Neural cell (in vitro differentiated cells): Measurements from ENCODE around the gene UNKL. TPM values are rescaled to one million over a fixed set of nuclear protein-coding genes. Genes with fewer than 3 reads are reported as not detected.

ENCODE experiments used
- H2AFZ ChIP-seq: fragments of 200-600, 300-800 bp; sonication (generic), shearing (Covaris generic); 2 replicates; pipeline ENCODE4 v1.6.0; 2014; ENCODE audit warnings: low read depth, mild to moderate bottlenecking, antibody characterized with exemption, low read length, moderate library complexity
- H3F3A ChIP-seq: fragments of 200-600 bp; shearing (Covaris generic); 2 replicates; pipeline ENCODE4 v1.6.1; 2016; ENCODE audit warnings: mild to moderate bottlenecking, moderate library complexity, mixed read lengths, antibody characterized with exemption, low read length; ENCODE audit not compliant: insufficient read depth, poor library complexity, severe bottlenecking
- H3K27ac ChIP-seq: fragments of 200-600, 300-800 bp; sonication (generic), shearing (Covaris generic); 2 replicates; pipeline ENCODE4 v1.5.1; 2014; ENCODE audit warnings: mild to moderate bottlenecking, low read length, moderate library complexity
- H3K27me3 ChIP-seq: fragments of 300-800, 200-600 bp; sonication (generic), shearing (Covaris generic); 2 replicates; pipeline ENCODE4 v1.6.0; 2014; ENCODE audit warnings: mild to moderate bottlenecking, low read depth, low read length, moderate library complexity; ENCODE audit not compliant: insufficient read depth
- H3K36me3 ChIP-seq: fragments of 300-800, 200-600 bp; sonication (generic), shearing (Covaris generic); 2 replicates; pipeline ENCODE4 v1.5.1; 2014; ENCODE audit warnings: mild to moderate bottlenecking, antibody characterized with exemption, low read length, moderate library complexity; ENCODE audit not compliant: insufficient read depth
- H3K4me2 ChIP-seq: fragments of 300-800, 200-600 bp; sonication (generic), shearing (Covaris generic); 2 replicates; pipeline ENCODE4 v1.6.0; 2014; ENCODE audit warnings: mild to moderate bottlenecking, low read length
- H3K4me3 ChIP-seq: fragments of 300-800, 200-600 bp; sonication (generic), shearing (Covaris generic); 2 replicates; pipeline ENCODE4 v1.5.1; 2014; ENCODE audit warnings: mild to moderate bottlenecking, low read length, moderate library complexity
- H3K79me2 ChIP-seq: fragments of 200-600 bp; shearing (Covaris generic); replicated peaks from 2 replicates; pipeline ENCODE4 v1.6.0; 2014; ENCODE audit warnings: mild to moderate bottlenecking, low read length, moderate library complexity; ENCODE audit not compliant: insufficient read depth
- H3K9ac ChIP-seq: fragments of 300-800, 200-600 bp; sonication (generic), shearing (Covaris generic); 2 replicates; pipeline ENCODE4 v1.6.1; 2016; ENCODE audit warnings: mild to moderate bottlenecking, low read length, mixed read lengths
- H3K9me2 ChIP-seq: fragments of 200-600 bp; shearing (Covaris generic); 2 replicates; pipeline ENCODE4 v1.6.1; 2016; ENCODE audit warnings: mild to moderate bottlenecking, low read length, mixed read lengths; ENCODE audit not compliant: insufficient read depth
- H3K9me3 ChIP-seq: fragments of 200-600, 300-800 bp; sonication (generic), shearing (Covaris generic); 2 replicates; pipeline ENCODE4 v1.6.1; 2016; ENCODE audit warnings: mild to moderate bottlenecking, mixed run types, low read length, moderate library complexity, mixed read lengths
- H4K20me1 ChIP-seq: fragments of 200-600 bp; shearing (Covaris generic); 2 replicates; pipeline ENCODE4 v1.6.1; 2016; ENCODE audit warnings: mild to moderate bottlenecking, mixed run types; ENCODE audit not compliant: insufficient read depth
- EP300 ChIP-seq: fragments of 450-650 bp; conservative IDR thresholded peaks from 2 replicates; pipeline ENCODE4 v1.6.1; 2014; ENCODE audit warnings: antibody characterized with exemption, mild to moderate bottlenecking, moderate library complexity; ENCODE audit not compliant: poor library complexity, severe bottlenecking
- EZH2 ChIP-seq: fragments of 200-600, 300-800 bp; shearing (Covaris generic), sonication (generic); IDR thresholded peaks from 2 replicates; pipeline ENCODE4 v1.6.1; 2014; ENCODE audit warnings: antibody characterized with exemption, low read length, borderline replicate concordance, mild to moderate bottlenecking; ENCODE audit not compliant: insufficient read depth, poor library complexity, severe bottlenecking
- MXI1 ChIP-seq: fragments of 450-650 bp; conservative IDR thresholded peaks from 2 replicates; pipeline ENCODE4 v1.6.1; 2014; ENCODE audit warnings: antibody characterized with exemption, mild to moderate bottlenecking; ENCODE audit not compliant: poor library complexity, severe bottlenecking
- POLR2AphosphoS5 ChIP-seq: IDR thresholded peaks from 2 replicates; pipeline ENCODE4 v1.6.1; 2012
- RAD21 ChIP-seq: fragments of 450-650 bp; conservative IDR thresholded peaks from 2 replicates; pipeline ENCODE4 v1.6.1; 2014; ENCODE audit warnings: antibody characterized with exemption, mild to moderate bottlenecking, moderate library complexity
- SMC3 ChIP-seq: fragments of 450-650 bp; conservative IDR thresholded peaks from 2 replicates; pipeline ENCODE4 v1.6.1; 2014; ENCODE audit warnings: antibody characterized with exemption, mild to moderate bottlenecking, moderate library complexity; ENCODE audit not compliant: poor library complexity
- TAF1 ChIP-seq: IDR thresholded peaks from 2 replicates; pipeline ENCODE4 v1.6.1; 2012; ENCODE audit warnings: low read depth
- polyA plus RNA-seq: library from polyadenylated mRNA; depleted of rRNA; stranded (reverse); fragments of >200 nt; gene quantifications from 2 replicates; pipeline ENCODE4 v1.2.3, GENCODE V29; 2014
- TF ChIP-seq, protein P1 (sequence below): fragments of 450-650 bp; IDR thresholded peaks from 2 replicates; pipeline ENCODE4 v1.5.1; 2014; ENCODE audit warnings: antibody characterized with exemption, mild to moderate bottlenecking, moderate library complexity; ENCODE audit not compliant: poor library complexity, severe bottlenecking
- TF ChIP-seq, protein P2 (sequence below): IDR thresholded peaks from 2 replicates; pipeline ENCODE4 v1.6.1; 2012; ENCODE audit warnings: borderline replicate concordance

The UNKL gene
- polyA plus RNA-seq, 1 donor from 2014 or later, result 11.9 TPM

DNA sequence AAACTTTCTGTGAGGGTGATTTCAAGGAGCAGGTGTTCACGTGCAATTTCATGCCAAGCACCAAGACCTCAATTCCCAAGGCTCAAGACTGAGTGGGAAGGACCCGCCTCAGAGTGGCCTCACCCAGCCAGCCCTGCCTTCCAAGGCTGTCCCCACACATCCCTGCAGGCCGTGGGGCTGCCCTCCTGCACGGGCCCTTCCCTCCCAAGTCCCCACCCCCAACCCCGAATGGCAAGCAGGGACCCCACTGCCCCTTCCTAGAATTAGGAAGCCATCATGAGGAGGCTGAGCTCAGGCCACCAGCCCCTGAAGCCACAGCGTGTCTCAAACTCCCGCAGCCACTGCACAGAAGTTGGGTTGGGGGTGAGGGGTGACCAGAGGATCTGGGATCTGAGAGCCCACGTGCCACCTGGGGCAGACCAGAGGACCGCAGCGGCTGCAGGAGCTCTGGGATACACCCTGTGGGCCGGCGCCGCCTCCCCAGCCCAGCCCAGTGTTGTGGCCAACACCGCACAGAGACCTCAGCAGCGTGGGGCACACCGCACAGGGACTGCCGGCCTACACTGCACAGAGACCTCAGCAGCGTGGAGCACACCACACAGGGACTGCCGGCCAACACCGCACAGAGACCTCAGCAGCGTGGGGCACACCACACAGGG lies 42.1 kb downstream of the UNKL start:
- no peaks in the 10 kb centered on the region for H3F3A ChIP-seq

DNA sequence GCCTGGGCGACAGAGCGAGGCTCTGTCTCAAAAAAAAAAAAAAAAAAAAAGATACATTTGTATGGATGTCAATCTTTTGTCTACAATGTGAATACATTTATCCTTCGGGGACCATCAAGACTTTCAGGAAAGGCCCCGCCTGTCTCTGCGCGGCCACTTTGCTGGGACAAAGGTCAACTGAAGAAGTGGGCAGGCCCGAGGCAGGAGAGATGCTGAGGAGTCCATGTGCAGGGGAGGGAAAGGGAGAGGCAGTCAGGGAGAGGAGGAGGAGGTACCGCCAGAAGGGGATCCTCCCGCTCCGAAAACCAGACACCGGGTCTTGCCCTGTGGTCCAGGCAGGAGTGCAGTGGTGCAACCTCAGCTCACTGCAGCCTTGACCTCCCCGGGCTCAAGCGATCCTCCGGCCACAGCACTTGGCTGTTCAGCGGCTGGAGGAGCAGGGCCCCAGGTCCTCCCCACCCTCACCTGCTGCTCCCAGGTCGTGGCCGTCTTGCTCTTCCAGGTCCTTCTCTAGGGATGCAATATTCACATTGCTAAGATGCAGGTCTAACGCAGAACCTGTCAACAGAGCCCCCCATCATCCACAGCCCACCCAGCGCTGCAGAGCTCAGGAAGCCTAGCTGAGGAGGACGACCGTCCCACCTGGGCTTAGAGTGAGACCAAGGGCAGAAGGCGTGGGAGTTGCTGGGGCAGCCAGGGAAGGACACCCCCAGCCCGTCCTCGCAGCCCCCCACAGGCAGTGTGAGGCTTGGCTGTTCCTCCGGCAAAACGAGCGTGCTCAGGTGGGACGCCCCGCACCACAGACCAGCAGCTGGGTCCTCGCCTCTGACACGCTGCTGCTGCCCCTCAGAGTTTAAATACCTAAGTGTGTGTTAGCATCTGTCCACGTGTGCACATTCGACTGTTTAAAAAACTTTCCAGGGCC lies 43.2 kb downstream of the UNKL start:
- Histone ChIP-seq H3K27ac (no peak overlapping the region), H3K27me3 (no peaks in the 10 kb centered on the region), H3K9ac (no peak overlapping the region), H3K79me2 (no peaks in the 10 kb centered on the region), H3K9me3 (no peaks in the 10 kb centered on the region), H3K9me2 (no peaks in the 10 kb centered on the region), H3F3A (no peaks in the 10 kb centered on the region), H3K4me2 (no peak overlapping the region), H4K20me1 (no peaks in the 10 kb centered on the region), H3K36me3 (no peaks in the 10 kb centered on the region), H3K4me3 (no peak overlapping the region), H2AFZ (no peak overlapping the region)
- TF ChIP-seq RAD21 (no peak), TAF1 (no peak), EP300 (no peak), EZH2 (no peak), SMC3 (no peak)
- TF ChIP-seq, protein P1, sequence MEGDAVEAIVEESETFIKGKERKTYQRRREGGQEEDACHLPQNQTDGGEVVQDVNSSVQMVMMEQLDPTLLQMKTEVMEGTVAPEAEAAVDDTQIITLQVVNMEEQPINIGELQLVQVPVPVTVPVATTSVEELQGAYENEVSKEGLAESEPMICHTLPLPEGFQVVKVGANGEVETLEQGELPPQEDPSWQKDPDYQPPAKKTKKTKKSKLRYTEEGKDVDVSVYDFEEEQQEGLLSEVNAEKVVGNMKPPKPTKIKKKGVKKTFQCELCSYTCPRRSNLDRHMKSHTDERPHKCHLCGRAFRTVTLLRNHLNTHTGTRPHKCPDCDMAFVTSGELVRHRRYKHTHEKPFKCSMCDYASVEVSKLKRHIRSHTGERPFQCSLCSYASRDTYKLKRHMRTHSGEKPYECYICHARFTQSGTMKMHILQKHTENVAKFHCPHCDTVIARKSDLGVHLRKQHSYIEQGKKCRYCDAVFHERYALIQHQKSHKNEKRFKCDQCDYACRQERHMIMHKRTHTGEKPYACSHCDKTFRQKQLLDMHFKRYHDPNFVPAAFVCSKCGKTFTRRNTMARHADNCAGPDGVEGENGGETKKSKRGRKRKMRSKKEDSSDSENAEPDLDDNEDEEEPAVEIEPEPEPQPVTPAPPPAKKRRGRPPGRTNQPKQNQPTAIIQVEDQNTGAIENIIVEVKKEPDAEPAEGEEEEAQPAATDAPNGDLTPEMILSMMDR, result no peak
- TF ChIP-seq, protein P2, sequence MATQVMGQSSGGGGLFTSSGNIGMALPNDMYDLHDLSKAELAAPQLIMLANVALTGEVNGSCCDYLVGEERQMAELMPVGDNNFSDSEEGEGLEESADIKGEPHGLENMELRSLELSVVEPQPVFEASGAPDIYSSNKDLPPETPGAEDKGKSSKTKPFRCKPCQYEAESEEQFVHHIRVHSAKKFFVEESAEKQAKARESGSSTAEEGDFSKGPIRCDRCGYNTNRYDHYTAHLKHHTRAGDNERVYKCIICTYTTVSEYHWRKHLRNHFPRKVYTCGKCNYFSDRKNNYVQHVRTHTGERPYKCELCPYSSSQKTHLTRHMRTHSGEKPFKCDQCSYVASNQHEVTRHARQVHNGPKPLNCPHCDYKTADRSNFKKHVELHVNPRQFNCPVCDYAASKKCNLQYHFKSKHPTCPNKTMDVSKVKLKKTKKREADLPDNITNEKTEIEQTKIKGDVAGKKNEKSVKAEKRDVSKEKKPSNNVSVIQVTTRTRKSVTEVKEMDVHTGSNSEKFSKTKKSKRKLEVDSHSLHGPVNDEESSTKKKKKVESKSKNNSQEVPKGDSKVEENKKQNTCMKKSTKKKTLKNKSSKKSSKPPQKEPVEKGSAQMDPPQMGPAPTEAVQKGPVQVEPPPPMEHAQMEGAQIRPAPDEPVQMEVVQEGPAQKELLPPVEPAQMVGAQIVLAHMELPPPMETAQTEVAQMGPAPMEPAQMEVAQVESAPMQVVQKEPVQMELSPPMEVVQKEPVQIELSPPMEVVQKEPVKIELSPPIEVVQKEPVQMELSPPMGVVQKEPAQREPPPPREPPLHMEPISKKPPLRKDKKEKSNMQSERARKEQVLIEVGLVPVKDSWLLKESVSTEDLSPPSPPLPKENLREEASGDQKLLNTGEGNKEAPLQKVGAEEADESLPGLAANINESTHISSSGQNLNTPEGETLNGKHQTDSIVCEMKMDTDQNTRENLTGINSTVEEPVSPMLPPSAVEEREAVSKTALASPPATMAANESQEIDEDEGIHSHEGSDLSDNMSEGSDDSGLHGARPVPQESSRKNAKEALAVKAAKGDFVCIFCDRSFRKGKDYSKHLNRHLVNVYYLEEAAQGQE, result no peak

More for the DNA sequence above, 42.1 kb downstream of the UNKL start:
- no peaks in the 10 kb centered on the region for H3K79me2 ChIP-seq
- H3K9me2 ChIP-seq, result no peaks in the 10 kb centered on the region
- TF ChIP-seq EZH2, result no peak
- no peak for TF ChIP-seq RAD21
- TF ChIP-seq, protein P2, result no peak
- no peak for TF ChIP-seq SMC3
- TF ChIP-seq MXI1, result no peak
- TF ChIP-seq POLR2AphosphoS5, result no peak
- TF ChIP-seq, protein P1, result no peak
- no peak for TF ChIP-seq EP300
- no peak for TF ChIP-seq TAF1
- H3K9ac ChIP-seq, result no peak overlapping the region
- no peak overlapping the region for H3K4me3 ChIP-seq
- no peaks in the 10 kb centered on the region for H4K20me1 ChIP-seq
- H3K9me3 ChIP-seq, result no peaks in the 10 kb centered on the region
- H3K27me3 ChIP-seq, result no peaks in the 10 kb centered on the region
- no peaks in the 10 kb centered on the region for H3K36me3 ChIP-seq
- no peak overlapping the region for H3K27ac ChIP-seq
- no peak overlapping the region for H3K4me2 ChIP-seq
- no peak overlapping the region for H2AFZ ChIP-seq
